Activated CD8-positive, alpha-beta memory T cell treated with anti-CD3 and anti-CD28 coated beads, Interleukin-2, amount 50 U/mL, for 1 hour (primary cell): ENCODE measurements around the gene ARHGAP15.
"Not testable (repeated sequence)": the region's sequence is repeated elsewhere in the genome, so short reads cannot be mapped to it uniquely, and the experiment has no call there.

ENCODE experiments used
- DNase-seq: peaks from one replicate; pipeline ENCODE4 v3.0.0-alpha.2; 2020; ENCODE audit errors: extremely low read depth

Gene ARHGAP15

GRCh38 chr2:143128681-143129580, at the start of gene ARHGAP15:
ARHGAP15 (plus strand) TSS chr2:143129419.
- DNase-seq = peak; percentile 40

GRCh38 chr2:143081616-143082015, 47.6 kb upstream of the ARHGAP15 start:
- no peak for DNase-seq

GRCh38 chr2:143083636-143084035, 45.6 kb upstream of the ARHGAP15 start:
- no peak for DNase-seq

GRCh38 chr2:143084462-143084861, 44.8 kb upstream of the ARHGAP15 start:
- DNase-seq = no peak

GRCh38 chr2:143085125-143085784, 44.0 kb upstream of the ARHGAP15 start:
- no peak for DNase-seq

GRCh38 chr2:143087033-143087432, 42.2 kb upstream of the ARHGAP15 start:
- DNase-seq = no peak

GRCh38 chr2:143088388-143088787, 40.8 kb upstream of the ARHGAP15 start:
- no peak for DNase-seq

- DNase-seq = not testable (repeated sequence)
Measured at GRCh38 chr2:143089520-143089919, 39.7 kb upstream of the ARHGAP15 start.

- DNase-seq = peak; percentile 48
Measured at GRCh38 chr2:143110758-143111428, 18.3 kb upstream of the ARHGAP15 start.

- no peak for DNase-seq
Measured at GRCh38 chr2:143117225-143117624, 12.0 kb upstream of the ARHGAP15 start.

GRCh38 chr2:143121079-143121478, 8.1 kb upstream of the ARHGAP15 start:
- no peak for DNase-seq

- DNase-seq = no peak
Measured at GRCh38 chr2:143121957-143122356, 7.3 kb upstream of the ARHGAP15 start.

- no peak for DNase-seq
Measured at GRCh38 chr2:143123911-143124310, 5.3 kb upstream of the ARHGAP15 start.

- no peak for DNase-seq
Measured at GRCh38 chr2:143124445-143124844, 4.8 kb upstream of the ARHGAP15 start.

GRCh38 chr2:143125717-143126116, 3.5 kb upstream of the ARHGAP15 start:
- no peak for DNase-seq

- DNase-seq = no peak
Measured at GRCh38 chr2:143132355-143132754, 3.1 kb downstream of the ARHGAP15 start.

GRCh38 chr2:143133783-143134182, 4.6 kb downstream of the ARHGAP15 start:
- DNase-seq = no peak

GRCh38 chr2:143138292-143138691, 9.1 kb downstream of the ARHGAP15 start:
- DNase-seq = no peak

GRCh38 chr2:143139835-143140393, 10.7 kb downstream of the ARHGAP15 start:
- no peak for DNase-seq

- DNase-seq = no peak
Measured at GRCh38 chr2:143140864-143141661, 11.8 kb downstream of the ARHGAP15 start.

- DNase-seq = no peak
Measured at GRCh38 chr2:143142598-143142997, 13.4 kb downstream of the ARHGAP15 start.
